Measurements from ENCODE around the gene ARMC7.
A peak's percentile ranks its signal among the peaks of the same experiment; 100 is the strongest.

Gene ARMC7

DNA sequence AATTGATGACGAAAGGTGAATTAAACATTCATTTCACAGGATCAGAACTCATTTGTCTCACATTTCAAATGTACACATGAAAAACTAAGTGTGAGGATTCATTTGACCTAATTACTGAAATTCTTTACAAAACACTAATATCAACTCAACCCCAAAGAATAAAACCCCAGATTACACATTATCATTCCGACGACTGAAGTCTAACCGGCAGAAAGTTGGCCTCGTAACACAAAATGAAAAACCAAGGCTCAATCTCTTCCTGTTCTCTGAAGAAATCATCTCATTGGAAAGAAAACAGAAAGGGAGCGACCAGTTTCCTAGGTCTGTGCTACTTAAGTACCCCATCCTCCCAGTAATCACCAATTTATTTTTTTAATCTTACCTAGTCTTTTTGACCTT is 42.8 kb downstream of the ARMC7 start:
- H4K91ac ChIP-seq (ENCODE audit: low read depth, low read length): no peak overlapping the region
- no peak overlapping the region for H2BK120ac ChIP-seq (ENCODE audit: insufficient read depth, low read length, poor library complexity)
- peak overlapping the region; percentile 99 for H3K4me2 ChIP-seq (ENCODE audit: low read length)
- H2AK5ac ChIP-seq (ENCODE audit: low read length): no peak overlapping the region
- no peak overlapping the region for H2BK12ac ChIP-seq (ENCODE audit: low read length)
- H3K9me3 ChIP-seq (ENCODE audit: insufficient read depth, low read depth, low read length): no peaks in the 10 kb centered on the region
- H3K36me3 ChIP-seq (ENCODE audit: control insufficient read depth in 1 of 2, insufficient read depth in 2 of 2, low read length in 2 of 2): peaks cover 6 to 9% of the 10 kb centered on the region in 2 experiments
- no peak overlapping the region for H3K27ac ChIP-seq (ENCODE audit: low read depth, low read length)
- no peak overlapping the region for H3K14ac ChIP-seq (ENCODE audit: low read length)
- H2AFZ ChIP-seq (ENCODE audit: insufficient read depth, low read length, poor library complexity): no peak overlapping the region
- H3K27me3 ChIP-seq (ENCODE audit: insufficient read depth, low read length): no peaks in the 10 kb centered on the region
- no peak overlapping the region for H3K23ac ChIP-seq (ENCODE audit: low read length)
- no peak overlapping the region for H3K4me3 ChIP-seq (ENCODE audit: low read depth, low read length)
- H4K8ac ChIP-seq (ENCODE audit: low read depth, low read length): no peak overlapping the region
- H3K4me1 ChIP-seq (ENCODE audit: control insufficient read depth in 1 of 2, insufficient read depth in 2 of 2, low read length in 2 of 2): peaks cover 0 to 10% of the 10 kb centered on the region in 2 experiments
- WGBS (ENCODE audit: extremely low coverage, insufficient coverage, insufficient read length): no CpG with 5 or more reads among the region's 6 CpGs
- peak overlapping the region; percentile 96 for H3K4ac ChIP-seq (ENCODE audit: low read depth, low read length)
- no peak overlapping the region for H3K18ac ChIP-seq (ENCODE audit: low read length)
- no peak overlapping the region for H4K12ac ChIP-seq (ENCODE audit: low read depth, low read length)
- H3K9ac ChIP-seq (ENCODE audit: low read length): no peak overlapping the region
- peaks cover 23% of the 10 kb centered on the region for H3K79me2 ChIP-seq (ENCODE audit: control insufficient read depth, insufficient read depth, low read length, poor library complexity)
- no peak overlapping the region for H2BK5ac ChIP-seq (ENCODE audit: low read depth, low read length, poor library complexity)
- no peak for DNase-seq
- H3K79me1 ChIP-seq (ENCODE audit: low read length): peaks cover 7% of the 10 kb centered on the region

GRCh38 chr17:75152922-75153779 is 43.4 kb downstream of the ARMC7 start:
- Histone ChIP-seq H4K91ac (ENCODE audit: low read depth, low read length) (peak overlapping the region; percentile 60), H2BK5ac (ENCODE audit: low read depth, low read length, poor library complexity) (peak overlapping the region; percentile 3), H3K18ac (ENCODE audit: low read length) (peak overlapping the region; percentile 62), H3K79me1 (ENCODE audit: low read length) (peaks cover 7% of the 10 kb centered on the region), H3K14ac (ENCODE audit: low read length) (peak overlapping the region; percentile 94), H3K23ac (ENCODE audit: low read length) (peak overlapping the region; percentile 91), H2AFZ (ENCODE audit: insufficient read depth, low read length, poor library complexity) (peak overlapping the region; percentile 23), H4K12ac (ENCODE audit: low read depth, low read length) (peak overlapping the region; percentile 35), H3K27me3 (ENCODE audit: insufficient read depth, low read length) (no peaks in the 10 kb centered on the region), H3K9ac (ENCODE audit: low read length) (peak overlapping the region; percentile 99), H3K4ac (ENCODE audit: low read depth, low read length) (peak overlapping the region; percentile 96), H3K79me2 (ENCODE audit: control insufficient read depth, insufficient read depth, low read length, poor library complexity) (peaks cover 23% of the 10 kb centered on the region), H2BK12ac (ENCODE audit: low read length) (no peak overlapping the region), H2BK120ac (ENCODE audit: insufficient read depth, low read length, poor library complexity) (peak overlapping the region; percentile 58), H3K27ac (ENCODE audit: low read depth, low read length) (no peak overlapping the region), H3K4me3 (ENCODE audit: low read depth, low read length) (peak overlapping the region; percentile 98), H3K4me1 (ENCODE audit: control insufficient read depth in 1 of 2, insufficient read depth in 2 of 2, low read length in 2 of 2) (peaks cover 0 to 10% of the 10 kb centered on the region in 2 experiments), H3K36me3 (ENCODE audit: control insufficient read depth in 1 of 2, insufficient read depth in 2 of 2, low read length in 2 of 2) (peaks cover 2 to 3% of the 10 kb centered on the region in 2 experiments), H2AK5ac (ENCODE audit: low read length) (peak overlapping the region; percentile 53), H4K8ac (ENCODE audit: low read depth, low read length) (peak overlapping the region; percentile 50), H3K4me2 (ENCODE audit: low read length) (peak overlapping the region; percentile 99), H3K9me3 (ENCODE audit: insufficient read depth, low read depth, low read length) (no peaks in the 10 kb centered on the region)
- peak in 1 of 2 donors; percentile 64 for DNase-seq
- no CpG with 5 or more reads among the region's 28 CpGs for WGBS (ENCODE audit: extremely low coverage, insufficient coverage, insufficient read length)

- Histone ChIP-seq H3K4me1 (ENCODE audit: control insufficient read depth in 1 of 2, insufficient read depth in 2 of 2, low read length in 2 of 2) (peaks cover 0 to 14% of the 10 kb centered on the region in 2 experiments), H3K27me3 (ENCODE audit: insufficient read depth, low read length) (no peaks in the 10 kb centered on the region), H2BK120ac (ENCODE audit: insufficient read depth, low read length, poor library complexity) (no peak overlapping the region), H3K79me2 (ENCODE audit: control insufficient read depth, insufficient read depth, low read length, poor library complexity) (peaks cover 23% of the 10 kb centered on the region), H4K8ac (ENCODE audit: low read depth, low read length) (peak overlapping the region; percentile 69), H3K79me1 (ENCODE audit: low read length) (peaks cover 7% of the 10 kb centered on the region), H3K27ac (ENCODE audit: low read depth, low read length) (peak overlapping the region; percentile 73), H3K23ac (ENCODE audit: low read length) (peak overlapping the region; percentile 86), H3K4ac (ENCODE audit: low read depth, low read length) (peak overlapping the region; percentile 90), H2AFZ (ENCODE audit: insufficient read depth, low read length, poor library complexity) (no peak overlapping the region), H3K4me3 (ENCODE audit: low read depth, low read length) (peak overlapping the region; percentile 98), H2AK5ac (ENCODE audit: low read length) (peak overlapping the region; percentile 9), H2BK12ac (ENCODE audit: low read length) (no peak overlapping the region), H3K4me2 (ENCODE audit: low read length) (peak overlapping the region; percentile 99), H2BK5ac (ENCODE audit: low read depth, low read length, poor library complexity) (no peak overlapping the region), H3K9ac (ENCODE audit: low read length) (peak overlapping the region; percentile 99), H3K18ac (ENCODE audit: low read length) (peak overlapping the region; percentile 62), H3K9me3 (ENCODE audit: insufficient read depth, low read depth, low read length) (no peaks in the 10 kb centered on the region), H3K36me3 (ENCODE audit: control insufficient read depth in 1 of 2, insufficient read depth in 2 of 2, low read length in 2 of 2) (no peaks in the 10 kb centered on the region), H4K12ac (ENCODE audit: low read depth, low read length) (peak overlapping the region; percentile 69), H3K14ac (ENCODE audit: low read length) (peak overlapping the region; percentile 94), H4K91ac (ENCODE audit: low read depth, low read length) (peak overlapping the region; percentile 60)
- no peak for DNase-seq
- WGBS (ENCODE audit: extremely low coverage, insufficient coverage, insufficient read length): no CpG with 5 or more reads among the region's 35 CpGs
Observed at GRCh38 chr17:75153780-75154194, 44.0 kb downstream of the ARMC7 start.

- H3K27me3 ChIP-seq (ENCODE audit: insufficient read depth, low read length): no peaks in the 10 kb centered on the region
- peak within 1 kb of the TSS; percentile 70 for H2AK5ac ChIP-seq (ENCODE audit: low read length)
- peak within 1 kb of the TSS; percentile 69 for H4K8ac ChIP-seq (ENCODE audit: low read depth, low read length)
- peaks cover 0 to 1% of the 10 kb centered on the region in 2 experiments for H3K36me3 ChIP-seq (ENCODE audit: control insufficient read depth in 1 of 2, insufficient read depth in 2 of 2, low read length in 2 of 2)
- H3K9ac ChIP-seq (ENCODE audit: low read length): peak within 1 kb of the TSS; percentile 99
- H3K4me3 ChIP-seq (ENCODE audit: low read depth, low read length): peak within 1 kb of the TSS; percentile 98
- peak within 1 kb of the TSS; percentile 86 for H3K23ac ChIP-seq (ENCODE audit: low read length)
- peak within 1 kb of the TSS; percentile 96 for H3K4ac ChIP-seq (ENCODE audit: low read depth, low read length)
- peaks cover 7% of the 10 kb centered on the region for H3K79me1 ChIP-seq (ENCODE audit: low read length)
- H3K14ac ChIP-seq (ENCODE audit: low read length): peak within 1 kb of the TSS; percentile 94
- H2BK5ac ChIP-seq (ENCODE audit: low read depth, low read length, poor library complexity): peak within 1 kb of the TSS; percentile 52
- WGBS (ENCODE audit: extremely low coverage, insufficient coverage, insufficient read length): no CpG with 5 or more reads among the region's 67 CpGs
- peak within 1 kb of the TSS; percentile 99 for H3K4me2 ChIP-seq (ENCODE audit: low read length)
- peaks cover 23% of the 10 kb centered on the region for H3K79me2 ChIP-seq (ENCODE audit: control insufficient read depth, insufficient read depth, low read length, poor library complexity)
- peak; percentile 98 to 99 for DNase-seq
- H3K18ac ChIP-seq (ENCODE audit: low read length): peak within 1 kb of the TSS; percentile 62
- H3K9me3 ChIP-seq (ENCODE audit: insufficient read depth, low read depth, low read length): no peaks in the 10 kb centered on the region
- peak within 1 kb of the TSS; percentile 73 for H3K27ac ChIP-seq (ENCODE audit: low read depth, low read length)
- peak within 1 kb of the TSS; percentile 60 for H4K91ac ChIP-seq (ENCODE audit: low read depth, low read length)
- H4K12ac ChIP-seq (ENCODE audit: low read depth, low read length): peak within 1 kb of the TSS; percentile 69
- H2BK12ac ChIP-seq (ENCODE audit: low read length): no peak within 1 kb of the TSS
- peak within 1 kb of the TSS; percentile 56 for H2AFZ ChIP-seq (ENCODE audit: insufficient read depth, low read length, poor library complexity)
- H3K4me1 ChIP-seq (ENCODE audit: control insufficient read depth in 1 of 2, insufficient read depth in 2 of 2, low read length in 2 of 2): peaks cover 0 to 14% of the 10 kb centered on the region in 2 experiments
- H2BK120ac ChIP-seq (ENCODE audit: insufficient read depth, low read length, poor library complexity): no peak within 1 kb of the TSS
Observed at GRCh38 chr17:75154195-75155106, 44.7 kb downstream of the ARMC7 start, which contains the start of gene JPT1. Gene JPT1, minus strand, starts transcription at chr17:75154512. Its CDS starts 115 bp downstream, at chr17:75154397.

Measured in trophoblast cell (in vitro differentiated cells and primary cell).